ENCODE measurements around the gene MELK. TPM values are rescaled to one million over a fixed set of nuclear protein-coding genes. Genes with fewer than 3 reads are reported as not detected.

Gene MELK
- total RNA-seq, 3 donors from 2014 or later: 8.4 to 11.6 (median 9.0) TPM

DNA sequence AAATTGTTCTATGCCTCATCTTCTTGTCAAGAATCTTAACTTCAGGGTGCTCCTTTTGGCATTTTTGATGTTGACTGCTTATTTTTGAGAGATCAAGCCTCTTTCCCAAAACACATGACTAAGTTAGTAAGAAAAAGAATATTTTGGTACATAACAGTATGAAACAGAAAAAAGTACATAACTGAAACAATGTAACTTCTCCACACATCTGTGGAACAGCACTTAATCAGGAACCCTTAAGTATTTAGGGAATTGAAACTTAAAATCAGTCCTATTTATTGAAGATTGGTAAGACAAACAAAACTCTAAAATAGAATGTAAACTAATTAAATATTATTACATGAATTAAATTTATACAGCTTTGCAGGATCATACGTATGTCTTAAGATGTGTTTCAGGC lies 103.4 kb downstream of the MELK start:
- DNase-seq (no peak), ATAC-seq (no peak)
- H3K36me3 Mint-ChIP-seq (ENCODE audit: insufficient read depth): no peaks in the 10 kb centered on the region
- no peaks in the 10 kb centered on the region for H3K27me3 Mint-ChIP-seq (ENCODE audit: low read depth)
- H3K4me3 Mint-ChIP-seq: no peak overlapping the region
- peaks cover 15% of the 10 kb centered on the region for H3K4me1 Mint-ChIP-seq (ENCODE audit: low read depth)
- no peaks in the 10 kb centered on the region for H3K9me3 Mint-ChIP-seq

DNA sequence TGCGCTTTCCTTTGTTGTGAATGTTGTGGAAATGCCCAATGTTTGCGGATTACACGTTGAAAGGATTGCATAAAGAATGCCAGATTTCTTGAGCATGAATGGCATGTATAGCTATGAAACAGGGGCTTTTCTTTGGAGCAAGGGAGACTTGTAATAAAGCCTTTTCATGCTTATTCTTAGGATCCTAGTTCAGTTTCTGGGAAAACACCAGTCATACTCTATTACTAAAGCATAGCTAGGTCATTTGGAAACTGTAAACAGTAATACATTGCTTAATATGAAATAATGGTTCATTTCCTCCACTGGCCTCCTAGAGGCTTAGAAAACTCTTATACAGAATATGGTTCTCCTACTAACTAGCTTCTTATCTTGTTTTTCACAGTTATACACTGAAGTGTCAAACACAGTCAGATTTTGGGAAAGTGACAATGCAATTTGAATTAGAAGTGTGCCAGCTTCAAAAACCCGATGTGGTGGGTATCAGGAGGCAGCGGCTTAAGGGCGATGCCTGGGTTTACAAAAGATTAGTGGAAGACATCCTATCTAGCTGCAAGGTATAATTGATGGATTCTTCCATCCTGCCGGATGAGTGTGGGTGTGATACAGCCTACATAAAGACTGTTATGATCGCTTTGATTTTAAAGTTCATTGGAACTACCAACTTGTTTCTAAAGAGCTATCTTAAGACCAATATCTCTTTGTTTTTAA lies 104.2 kb downstream of the MELK start:
- ATAC-seq (peak; percentile 48 to 78), DNase-seq (no peak)
- H3K36me3 Mint-ChIP-seq (ENCODE audit: insufficient read depth): no peaks in the 10 kb centered on the region
- peaks cover 15% of the 10 kb centered on the region for H3K4me1 Mint-ChIP-seq (ENCODE audit: low read depth)
- no peaks in the 10 kb centered on the region for H3K9me3 Mint-ChIP-seq
- no peaks in the 10 kb centered on the region for H3K27me3 Mint-ChIP-seq (ENCODE audit: low read depth)
- no peak overlapping the region for H3K4me3 Mint-ChIP-seq

DNA sequence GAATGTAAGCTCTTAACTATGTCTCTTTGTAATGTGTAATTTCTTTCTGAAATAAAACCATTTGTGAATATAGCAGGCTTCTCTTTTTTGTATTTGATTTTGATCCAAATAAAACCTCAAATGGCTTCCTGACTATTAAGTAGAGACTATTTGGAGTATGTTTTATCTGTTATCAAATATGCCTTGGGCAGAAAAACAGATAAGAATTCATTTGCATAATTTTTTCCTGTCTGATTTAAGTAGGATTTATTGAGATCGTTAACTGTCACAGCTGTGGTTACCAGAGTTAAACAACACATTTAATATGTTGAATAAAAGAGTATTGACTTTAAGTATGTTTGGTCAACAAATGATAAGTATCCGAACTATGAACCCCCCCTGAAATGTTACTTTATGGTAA lies 104.9 kb downstream of the MELK start:
- no peak for DNase-seq
- no peaks in the 10 kb centered on the region for H3K9me3 Mint-ChIP-seq
- no peak overlapping the region for H3K4me3 Mint-ChIP-seq
- H3K36me3 Mint-ChIP-seq (ENCODE audit: insufficient read depth): no peaks in the 10 kb centered on the region
- no peaks in the 10 kb centered on the region for H3K27me3 Mint-ChIP-seq (ENCODE audit: low read depth)
- ATAC-seq: no peak
- peaks cover 15% of the 10 kb centered on the region for H3K4me1 Mint-ChIP-seq (ENCODE audit: low read depth)

DNA sequence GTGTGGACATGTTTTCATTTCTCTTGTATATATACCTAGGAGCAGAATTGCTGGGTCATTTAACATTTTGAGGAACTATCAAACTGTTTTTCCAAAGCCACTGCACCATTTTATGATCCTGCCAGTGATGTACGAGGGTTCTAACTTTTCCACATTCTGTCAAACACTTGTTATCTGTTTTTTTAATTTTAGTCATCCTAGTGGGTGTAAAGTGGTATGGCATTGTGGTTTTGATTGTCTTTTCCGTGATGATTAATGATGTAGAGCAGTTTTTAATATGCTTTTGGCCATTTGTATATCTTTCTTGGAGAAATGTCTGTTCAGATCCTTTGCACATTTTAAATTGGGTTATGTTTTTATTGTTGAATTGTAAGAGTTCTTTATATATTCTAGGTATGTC lies 107.0 kb downstream of the MELK start:
- Mint-ChIP-seq H3K27me3 (ENCODE audit: low read depth) (no peaks in the 10 kb centered on the region), H3K4me1 (ENCODE audit: low read depth) (peaks cover 15% of the 10 kb centered on the region), H3K36me3 (ENCODE audit: insufficient read depth) (no peaks in the 10 kb centered on the region), H3K4me3 (no peak overlapping the region), H3K9me3 (peaks cover 7% of the 10 kb centered on the region)
- ATAC-seq (no peak), DNase-seq (no peak)

GRCh38 chr9:36686471-36686870 lies 113.8 kb downstream of the MELK start:
- Mint-ChIP-seq H3K4me3 (no peak overlapping the region), H3K27me3 (ENCODE audit: low read depth) (peaks cover 8% of the 10 kb centered on the region), H3K9me3 (peaks cover 7% of the 10 kb centered on the region), H3K4me1 (ENCODE audit: low read depth) (no peaks in the 10 kb centered on the region), H3K36me3 (ENCODE audit: insufficient read depth) (no peaks in the 10 kb centered on the region)
- ATAC-seq (no peak), DNase-seq (no peak)

DNA sequence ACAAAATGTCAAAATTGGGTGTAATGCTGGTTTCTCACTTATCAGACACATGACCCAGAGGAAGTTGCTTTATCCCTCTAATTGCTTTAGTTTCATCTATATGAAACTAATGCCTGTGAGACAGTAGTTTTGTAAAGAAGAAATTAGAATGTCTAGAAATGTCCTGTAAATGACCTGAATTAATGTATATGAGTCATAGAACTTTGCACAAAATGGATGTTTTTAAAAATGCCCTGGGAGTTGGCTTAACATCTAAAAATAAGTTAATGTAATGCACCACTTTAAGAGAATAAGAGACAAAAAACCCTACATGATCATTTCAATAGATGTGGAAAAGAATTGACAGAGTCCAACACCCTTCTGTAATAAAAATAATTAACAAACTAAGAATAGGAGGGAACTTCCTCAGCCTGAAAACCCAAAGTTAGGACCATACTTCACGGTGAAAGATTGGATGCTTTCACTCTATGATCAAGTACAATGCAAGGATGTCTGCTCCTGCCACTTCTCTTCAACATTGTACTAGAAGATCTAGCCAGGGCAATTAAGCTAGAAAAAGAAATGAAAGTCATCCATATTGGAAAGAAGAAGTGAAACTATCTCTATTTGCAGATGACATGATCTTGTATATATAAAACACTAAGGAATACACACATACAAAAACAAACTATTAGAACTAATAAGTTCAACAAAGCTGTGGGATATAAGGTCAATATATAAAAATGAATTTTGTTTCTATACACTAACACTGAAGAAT lies 117.9 kb downstream of the MELK start:
- H3K4me1 Mint-ChIP-seq (ENCODE audit: low read depth): no peaks in the 10 kb centered on the region
- no peaks in the 10 kb centered on the region for H3K36me3 Mint-ChIP-seq (ENCODE audit: insufficient read depth)
- H3K4me3 Mint-ChIP-seq: no peak overlapping the region
- no peak for DNase-seq
- H3K27me3 Mint-ChIP-seq (ENCODE audit: low read depth): peaks cover 14% of the 10 kb centered on the region
- ATAC-seq: no peak
- H3K9me3 Mint-ChIP-seq: no peaks in the 10 kb centered on the region

DNA sequence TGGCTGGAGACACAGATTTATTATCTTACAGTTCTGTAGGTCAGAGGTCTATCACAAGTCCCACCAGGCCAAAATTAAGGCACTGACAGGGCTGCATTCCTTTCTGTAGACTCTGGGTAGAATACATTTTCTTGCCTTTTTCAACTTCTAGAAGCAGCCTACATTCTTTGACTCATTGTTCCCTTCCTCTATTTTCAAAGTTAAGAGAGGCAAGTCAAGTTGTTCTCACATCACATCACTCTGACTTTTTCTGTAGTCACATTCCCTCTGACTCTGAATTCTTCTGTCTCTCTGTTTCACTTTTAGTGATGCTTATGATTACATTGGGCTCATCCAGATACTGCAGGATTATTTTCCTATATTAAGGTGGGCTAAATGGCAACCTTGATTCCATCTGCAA lies 119.0 kb downstream of the MELK start:
- no peak overlapping the region for H3K4me3 Mint-ChIP-seq
- H3K27me3 Mint-ChIP-seq (ENCODE audit: low read depth): peaks cover 15% of the 10 kb centered on the region
- H3K9me3 Mint-ChIP-seq: no peaks in the 10 kb centered on the region
- H3K36me3 Mint-ChIP-seq (ENCODE audit: insufficient read depth): no peaks in the 10 kb centered on the region
- DNase-seq (no peak), ATAC-seq (no peak)
- no peaks in the 10 kb centered on the region for H3K4me1 Mint-ChIP-seq (ENCODE audit: low read depth)

GRCh38 chr9:36698984-36699383 lies 126.3 kb downstream of the MELK start:
- no peak for ATAC-seq
- H3K4me3 Mint-ChIP-seq: no peak overlapping the region

GRCh38 chr9:36704148-36704547 lies 131.5 kb downstream of the MELK start:
- peaks cover 14% of the 10 kb centered on the region for H3K9me3 Mint-ChIP-seq
- no peak for ATAC-seq
- no peaks in the 10 kb centered on the region for H3K36me3 Mint-ChIP-seq (ENCODE audit: insufficient read depth)
- peaks cover 21% of the 10 kb centered on the region for H3K27me3 Mint-ChIP-seq (ENCODE audit: low read depth)
- no peaks in the 10 kb centered on the region for H3K4me1 Mint-ChIP-seq (ENCODE audit: low read depth)
- no peak for DNase-seq
- H3K4me3 Mint-ChIP-seq: no peak overlapping the region

More at GRCh38 chr9:36698984-36699383, 126.3 kb downstream of the MELK start:
- H3K9me3 Mint-ChIP-seq: peaks cover 33% of the 10 kb centered on the region
- H3K27me3 Mint-ChIP-seq (ENCODE audit: low read depth): peaks cover 15% of the 10 kb centered on the region
- H3K36me3 Mint-ChIP-seq (ENCODE audit: insufficient read depth): no peaks in the 10 kb centered on the region
- no peaks in the 10 kb centered on the region for H3K4me1 Mint-ChIP-seq (ENCODE audit: low read depth)
- DNase-seq: no peak

DNA sequence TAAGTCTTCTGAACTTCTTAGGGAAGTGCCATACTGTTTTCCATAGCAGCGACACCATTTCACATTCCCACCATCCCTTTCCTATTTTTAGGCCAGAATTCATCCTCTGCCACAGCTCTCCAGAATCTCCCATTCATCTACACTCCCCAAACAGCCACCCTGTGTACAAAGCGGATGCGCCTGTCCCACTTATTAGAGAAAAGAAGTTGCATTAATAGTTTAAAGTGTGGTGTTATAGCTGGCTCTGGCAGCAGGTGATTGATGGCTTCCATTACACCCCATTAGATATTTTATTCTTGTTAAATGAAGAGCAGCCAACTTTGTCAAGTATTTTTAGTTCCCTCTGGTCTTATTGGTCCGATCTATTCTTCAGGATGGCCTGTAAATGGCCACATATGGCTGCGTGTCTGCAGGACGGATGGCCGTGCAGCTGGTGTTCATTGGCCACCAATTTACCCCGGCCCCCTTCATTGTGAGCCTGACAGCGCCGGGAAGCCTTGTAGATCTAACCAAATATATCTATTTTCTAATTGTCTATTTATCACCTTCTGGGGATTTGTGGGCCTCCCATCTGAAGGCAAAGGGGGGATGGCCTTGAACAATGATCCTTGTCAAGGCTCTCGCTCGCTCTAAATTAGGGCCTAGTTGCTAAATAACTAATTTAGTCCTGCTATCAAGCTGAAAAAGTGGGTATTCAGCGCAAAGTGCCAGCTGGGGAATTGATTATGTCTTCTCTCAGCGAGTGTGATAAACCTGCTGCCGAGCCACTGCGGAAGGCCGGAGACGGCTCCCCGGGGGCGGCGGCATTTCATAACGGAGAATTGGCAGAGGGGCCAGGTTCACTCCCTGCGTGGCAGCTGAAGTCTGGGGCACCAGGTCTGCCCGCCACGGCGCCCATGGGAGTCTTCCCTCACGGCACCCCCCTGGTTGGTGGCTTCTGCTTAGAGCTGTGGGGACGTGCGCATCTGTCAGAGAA lies 141.1 kb downstream of the MELK start:
- DNase-seq (no peak), ATAC-seq (no peak)
- peaks cover 2% of the 10 kb centered on the region for H3K27me3 Mint-ChIP-seq (ENCODE audit: low read depth)
- H3K9me3 Mint-ChIP-seq: peaks cover 4% of the 10 kb centered on the region
- H3K36me3 Mint-ChIP-seq (ENCODE audit: insufficient read depth): no peaks in the 10 kb centered on the region
- no peaks in the 10 kb centered on the region for H3K4me1 Mint-ChIP-seq (ENCODE audit: low read depth)
- no peak overlapping the region for H3K4me3 Mint-ChIP-seq

GRCh38 chr9:36716496-36716895 lies 143.8 kb downstream of the MELK start:
- Mint-ChIP-seq H3K9me3 (peaks cover 4% of the 10 kb centered on the region), H3K36me3 (ENCODE audit: insufficient read depth) (no peaks in the 10 kb centered on the region), H3K27me3 (ENCODE audit: low read depth) (peaks cover 2% of the 10 kb centered on the region), H3K4me1 (ENCODE audit: low read depth) (no peaks in the 10 kb centered on the region), H3K4me3 (no peak overlapping the region)
- no peak for ATAC-seq
- DNase-seq: no peak

GRCh38 chr9:36717276-36717675 lies 144.6 kb downstream of the MELK start:
- no peaks in the 10 kb centered on the region for H3K36me3 Mint-ChIP-seq (ENCODE audit: insufficient read depth)
- no peak overlapping the region for H3K4me3 Mint-ChIP-seq
- H3K27me3 Mint-ChIP-seq (ENCODE audit: low read depth): peaks cover 2% of the 10 kb centered on the region
- no peak for ATAC-seq
- H3K4me1 Mint-ChIP-seq (ENCODE audit: low read depth): no peaks in the 10 kb centered on the region
- H3K9me3 Mint-ChIP-seq: peaks cover 4% of the 10 kb centered on the region
- no peak for DNase-seq

DNA sequence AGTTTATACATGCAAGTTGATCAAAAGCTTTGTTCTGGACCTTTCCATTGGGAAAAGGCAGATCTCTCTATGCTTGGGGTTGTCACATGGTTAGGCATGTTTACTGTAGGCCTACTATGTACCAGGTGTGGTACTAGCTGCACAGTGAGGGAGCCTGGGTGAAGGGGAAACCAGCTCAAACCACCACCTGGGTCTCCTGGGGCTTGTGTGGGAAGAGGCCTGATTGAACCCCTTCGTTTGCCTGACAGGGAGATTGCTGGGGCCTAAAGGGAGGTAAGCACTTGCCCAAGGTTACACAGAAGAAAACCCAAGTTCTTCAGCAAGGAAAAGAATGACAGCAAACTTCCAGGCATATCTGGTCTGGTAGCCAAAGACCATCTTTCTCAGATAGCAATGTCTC lies 145.9 kb downstream of the MELK start:
- ATAC-seq (no peak), DNase-seq (no peak)
- H3K27me3 Mint-ChIP-seq (ENCODE audit: low read depth): peaks cover 2% of the 10 kb centered on the region
- no peaks in the 10 kb centered on the region for H3K4me1 Mint-ChIP-seq (ENCODE audit: low read depth)
- no peaks in the 10 kb centered on the region for H3K36me3 Mint-ChIP-seq (ENCODE audit: insufficient read depth)
- peaks cover under 1% of the 10 kb centered on the region for H3K9me3 Mint-ChIP-seq
- H3K4me3 Mint-ChIP-seq: no peak overlapping the region

DNA sequence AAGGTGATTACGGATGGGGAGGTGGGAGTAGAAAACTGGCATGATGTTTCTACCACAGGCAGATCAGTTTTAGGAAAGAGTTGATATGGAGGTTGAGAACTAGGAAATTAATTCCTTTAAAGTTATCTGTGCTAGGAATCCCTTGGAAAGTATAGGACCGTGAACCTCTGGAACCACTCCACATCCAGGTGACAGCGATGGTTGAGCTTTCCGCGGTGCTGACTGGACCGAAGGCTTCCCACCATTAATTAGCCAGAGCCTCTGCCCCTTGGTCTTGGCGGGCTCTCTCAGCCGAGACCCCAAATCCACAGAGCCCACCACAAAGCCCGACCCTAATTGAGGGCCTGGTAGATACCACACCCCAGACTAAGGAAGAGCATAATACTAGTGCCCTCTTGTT lies 147.3 kb downstream of the MELK start:
- Mint-ChIP-seq H3K27me3 (ENCODE audit: low read depth) (peaks cover 2% of the 10 kb centered on the region), H3K9me3 (no peaks in the 10 kb centered on the region), H3K4me1 (ENCODE audit: low read depth) (no peaks in the 10 kb centered on the region), H3K36me3 (ENCODE audit: insufficient read depth) (no peaks in the 10 kb centered on the region), H3K4me3 (no peak overlapping the region)
- ATAC-seq: no peak
- no peak for DNase-seq
